ENCODE data around the gene KCNS3. TPM values are rescaled to one million over a fixed set of nuclear protein-coding genes. Genes with fewer than 3 reads are reported as not detected.

The KCNS3 gene
- total RNA-seq, 1 donor, result not detected

GRCh38 chr2:17910980-17911379 is 32.5 kb downstream of the KCNS3 start:
- no peaks in the 10 kb centered on the region for H3K4me1 ChIP-seq (ENCODE audit: insufficient read depth, low read length)
- H3K27me3 ChIP-seq (ENCODE audit: insufficient read depth, low read length), result no peaks in the 10 kb centered on the region
- no peak overlapping the region for H3K4me3 ChIP-seq (ENCODE audit: low read length)
- H3K9me3 ChIP-seq (ENCODE audit: low read depth, low read length), result no peaks in the 10 kb centered on the region

- H3K9me3 ChIP-seq (ENCODE audit: low read depth, low read length), result no peaks in the 10 kb centered on the region
- no peaks in the 10 kb centered on the region for H3K4me1 ChIP-seq (ENCODE audit: insufficient read depth, low read length)
- no peaks in the 10 kb centered on the region for H3K27me3 ChIP-seq (ENCODE audit: insufficient read depth, low read length)
- H3K4me3 ChIP-seq (ENCODE audit: low read length), result no peak overlapping the region
Observed at GRCh38 chr2:17911491-17912260, 33.2 kb downstream of the KCNS3 start.

- H3K4me3 ChIP-seq (ENCODE audit: low read length), result no peak overlapping the region
- H3K4me1 ChIP-seq (ENCODE audit: insufficient read depth, low read length), result no peaks in the 10 kb centered on the region
- H3K9me3 ChIP-seq (ENCODE audit: low read depth, low read length), result no peaks in the 10 kb centered on the region
- H3K27me3 ChIP-seq (ENCODE audit: insufficient read depth, low read length), result no peaks in the 10 kb centered on the region
Observed at GRCh38 chr2:17912266-17912691, 33.8 kb downstream of the KCNS3 start.

GRCh38 chr2:17915099-17915498 is 36.6 kb downstream of the KCNS3 start:
- Histone ChIP-seq H3K4me3 (ENCODE audit: low read length) (no peak overlapping the region), H3K9me3 (ENCODE audit: low read depth, low read length) (no peaks in the 10 kb centered on the region), H3K27me3 (ENCODE audit: insufficient read depth, low read length) (no peaks in the 10 kb centered on the region), H3K4me1 (ENCODE audit: insufficient read depth, low read length) (no peaks in the 10 kb centered on the region)

- Histone ChIP-seq H3K4me3 (ENCODE audit: low read length) (no peak overlapping the region), H3K4me1 (ENCODE audit: insufficient read depth, low read length) (no peaks in the 10 kb centered on the region), H3K27me3 (ENCODE audit: insufficient read depth, low read length) (no peaks in the 10 kb centered on the region), H3K9me3 (ENCODE audit: low read depth, low read length) (no peaks in the 10 kb centered on the region)
Observed at GRCh38 chr2:17915811-17916518, 37.5 kb downstream of the KCNS3 start.

GRCh38 chr2:17916584-17916983 is 38.1 kb downstream of the KCNS3 start:
- H3K4me3 ChIP-seq (ENCODE audit: low read length), result no peak overlapping the region
- H3K4me1 ChIP-seq (ENCODE audit: insufficient read depth, low read length), result no peaks in the 10 kb centered on the region
- H3K27me3 ChIP-seq (ENCODE audit: insufficient read depth, low read length), result no peaks in the 10 kb centered on the region
- no peaks in the 10 kb centered on the region for H3K9me3 ChIP-seq (ENCODE audit: low read depth, low read length)

GRCh38 chr2:17918789-17919188 is 40.3 kb downstream of the KCNS3 start:
- Histone ChIP-seq H3K9me3 (ENCODE audit: low read depth, low read length) (no peaks in the 10 kb centered on the region), H3K4me3 (ENCODE audit: low read length) (no peak overlapping the region), H3K4me1 (ENCODE audit: insufficient read depth, low read length) (no peaks in the 10 kb centered on the region), H3K27me3 (ENCODE audit: insufficient read depth, low read length) (no peaks in the 10 kb centered on the region)

GRCh38 chr2:17930773-17931172 is 52.3 kb downstream of the KCNS3 start:
- Histone ChIP-seq H3K4me3 (ENCODE audit: low read length) (no peak overlapping the region), H3K9me3 (ENCODE audit: low read depth, low read length) (no peaks in the 10 kb centered on the region), H3K4me1 (ENCODE audit: insufficient read depth, low read length) (no peaks in the 10 kb centered on the region), H3K27me3 (ENCODE audit: insufficient read depth, low read length) (no peaks in the 10 kb centered on the region)

GRCh38 chr2:17933256-17933655 is 54.8 kb downstream of the KCNS3 start:
- H3K27me3 ChIP-seq (ENCODE audit: insufficient read depth, low read length), result no peaks in the 10 kb centered on the region
- H3K9me3 ChIP-seq (ENCODE audit: low read depth, low read length), result no peaks in the 10 kb centered on the region
- no peak overlapping the region for H3K4me3 ChIP-seq (ENCODE audit: low read length)
- H3K4me1 ChIP-seq (ENCODE audit: insufficient read depth, low read length), result no peaks in the 10 kb centered on the region

- Histone ChIP-seq H3K27me3 (ENCODE audit: insufficient read depth, low read length) (no peaks in the 10 kb centered on the region), H3K4me3 (ENCODE audit: low read length) (no peak overlapping the region), H3K9me3 (ENCODE audit: low read depth, low read length) (no peaks in the 10 kb centered on the region), H3K4me1 (ENCODE audit: insufficient read depth, low read length) (no peaks in the 10 kb centered on the region)
Observed at GRCh38 chr2:17934721-17935120, 56.3 kb downstream of the KCNS3 start.

GRCh38 chr2:17935242-17935885 is 56.9 kb downstream of the KCNS3 start:
- no peaks in the 10 kb centered on the region for H3K27me3 ChIP-seq (ENCODE audit: insufficient read depth, low read length)
- no peaks in the 10 kb centered on the region for H3K4me1 ChIP-seq (ENCODE audit: insufficient read depth, low read length)
- no peak overlapping the region for H3K4me3 ChIP-seq (ENCODE audit: low read length)
- H3K9me3 ChIP-seq (ENCODE audit: low read depth, low read length), result no peaks in the 10 kb centered on the region

- Histone ChIP-seq H3K4me3 (ENCODE audit: low read length) (no peak overlapping the region), H3K9me3 (ENCODE audit: low read depth, low read length) (no peaks in the 10 kb centered on the region), H3K27me3 (ENCODE audit: insufficient read depth, low read length) (no peaks in the 10 kb centered on the region), H3K4me1 (ENCODE audit: insufficient read depth, low read length) (no peaks in the 10 kb centered on the region)
Observed at GRCh38 chr2:17936599-17936998, 58.1 kb downstream of the KCNS3 start.

GRCh38 chr2:17940091-17940630 is 61.7 kb downstream of the KCNS3 start:
- Histone ChIP-seq H3K4me1 (ENCODE audit: insufficient read depth, low read length) (no peaks in the 10 kb centered on the region), H3K9me3 (ENCODE audit: low read depth, low read length) (no peaks in the 10 kb centered on the region), H3K4me3 (ENCODE audit: low read length) (no peak overlapping the region), H3K27me3 (ENCODE audit: insufficient read depth, low read length) (no peaks in the 10 kb centered on the region)

GRCh38 chr2:17943444-17943843 is 65.0 kb downstream of the KCNS3 start:
- H3K27me3 ChIP-seq (ENCODE audit: insufficient read depth, low read length), result no peaks in the 10 kb centered on the region
- no peaks in the 10 kb centered on the region for H3K4me1 ChIP-seq (ENCODE audit: insufficient read depth, low read length)
- no peak overlapping the region for H3K4me3 ChIP-seq (ENCODE audit: low read length)
- H3K9me3 ChIP-seq (ENCODE audit: low read depth, low read length), result no peaks in the 10 kb centered on the region

- no peak overlapping the region for H3K4me3 ChIP-seq (ENCODE audit: low read length)
- H3K4me1 ChIP-seq (ENCODE audit: insufficient read depth, low read length), result no peaks in the 10 kb centered on the region
- no peaks in the 10 kb centered on the region for H3K9me3 ChIP-seq (ENCODE audit: low read depth, low read length)
- no peaks in the 10 kb centered on the region for H3K27me3 ChIP-seq (ENCODE audit: insufficient read depth, low read length)
Observed at GRCh38 chr2:17947113-17947512, 68.6 kb downstream of the KCNS3 start.
